Neural crest cell (in vitro differentiated cells): Measurements from ENCODE around the gene GTF2IRD1. TPM values are rescaled to one million over a fixed set of nuclear protein-coding genes. Genes with fewer than 3 reads are reported as not detected.
A peak's percentile ranks its signal among the peaks of the same experiment; 100 is the strongest.
"Not testable (repeated sequence)": the region's sequence is repeated elsewhere in the genome, so short reads cannot be mapped to it uniquely, and the experiment has no call there.

Experiments used
- DNase-seq: peaks from one replicate; pipeline ENCODE4 v3.0.0; 2021; ENCODE audit warnings: low read depth, mixed read lengths, low spot score
- H3K27ac Mint-ChIP-seq: one replicate; pipeline ENCODE4 v1.8.0; 2021; ENCODE audit warnings: mild to moderate bottlenecking, mixed read lengths; ENCODE audit not compliant: unreplicated experiment
- H3K27me3 Mint-ChIP-seq: 2 replicates; pipeline ENCODE4 v1.8.0; 2021; ENCODE audit warnings: low read depth, mild to moderate bottlenecking, mixed read lengths
- H3K36me3 Mint-ChIP-seq: 2 replicates; pipeline ENCODE4 v1.8.0; 2021; ENCODE audit warnings: low read depth, mild to moderate bottlenecking, mixed read lengths
- H3K4me1 Mint-ChIP-seq: 2 replicates; pipeline ENCODE4 v1.8.0; 2021; ENCODE audit warnings: mixed read lengths
- H3K4me3 Mint-ChIP-seq: one replicate; pipeline ENCODE4 v1.8.0; 2021; ENCODE audit warnings: mild to moderate bottlenecking, mixed read lengths
- H3K9me3 Mint-ChIP-seq: 2 replicates; pipeline ENCODE4 v1.8.0; 2021; ENCODE audit warnings: mixed read lengths
- total RNA-seq: library from RNA; stranded (reverse); gene quantifications from 2 replicates; pipeline ENCODE4 v1.2.1, GENCODE V29; 2021
- TF ChIP-seq, protein P1 (sequence below): fragments of 200-600 bp; sonication (generic); conservative IDR thresholded peaks from 2 replicates; pipeline ENCODE4 v1.5.0; 2021; ENCODE audit warnings: antibody characterized with exemption, mild to moderate bottlenecking

GTF2IRD1 gene
- total RNA-seq, 1 donor from 2014 or later: 50.1 TPM

DNA sequence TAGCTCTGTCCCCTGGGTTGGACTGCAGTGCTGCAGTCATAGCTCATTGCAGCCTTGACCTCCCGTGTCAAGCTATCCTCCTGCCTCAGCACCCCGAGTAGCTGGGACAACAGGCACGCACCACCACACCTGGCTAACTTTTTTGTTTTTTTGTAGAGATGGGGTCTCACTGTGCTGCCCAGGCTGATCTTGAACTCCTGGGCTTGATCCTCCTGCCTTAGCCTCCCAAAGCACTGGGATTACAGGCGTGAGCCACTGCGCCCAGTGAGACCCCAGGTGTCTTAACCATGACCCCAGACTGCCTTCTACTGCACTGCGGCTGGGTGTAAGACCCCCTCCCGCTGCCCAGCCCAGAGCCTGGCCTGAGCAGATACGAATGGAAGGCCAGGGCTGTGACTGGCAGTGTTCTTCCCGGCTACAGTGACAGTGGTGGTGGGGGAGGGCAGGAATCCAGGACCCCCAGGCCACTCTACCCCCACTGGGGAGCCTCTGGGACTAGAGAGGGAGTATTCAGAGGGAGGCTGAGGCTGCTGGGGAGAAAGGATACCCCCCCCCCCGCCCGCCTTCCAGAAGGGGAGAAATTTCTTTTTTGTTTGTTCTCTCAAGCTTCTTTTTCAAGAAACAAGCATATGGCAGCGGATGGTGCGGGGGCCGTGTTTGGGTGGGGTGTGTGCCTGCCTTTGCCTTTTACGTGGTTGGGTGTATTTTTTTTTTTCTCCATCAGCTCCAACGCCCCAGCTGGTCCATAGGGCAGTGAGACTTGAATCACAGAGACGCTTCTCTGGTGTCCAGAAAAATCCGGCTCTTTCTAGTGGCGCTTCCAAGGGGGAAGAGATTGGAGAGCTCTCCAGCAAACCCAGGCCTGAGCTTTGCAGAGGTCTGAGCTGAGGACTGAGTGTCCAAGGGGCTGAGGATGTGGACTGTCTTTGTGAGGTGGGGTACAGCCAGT lies 36.6 kb downstream of the GTF2IRD1 start:
- TF ChIP-seq, protein P1, sequence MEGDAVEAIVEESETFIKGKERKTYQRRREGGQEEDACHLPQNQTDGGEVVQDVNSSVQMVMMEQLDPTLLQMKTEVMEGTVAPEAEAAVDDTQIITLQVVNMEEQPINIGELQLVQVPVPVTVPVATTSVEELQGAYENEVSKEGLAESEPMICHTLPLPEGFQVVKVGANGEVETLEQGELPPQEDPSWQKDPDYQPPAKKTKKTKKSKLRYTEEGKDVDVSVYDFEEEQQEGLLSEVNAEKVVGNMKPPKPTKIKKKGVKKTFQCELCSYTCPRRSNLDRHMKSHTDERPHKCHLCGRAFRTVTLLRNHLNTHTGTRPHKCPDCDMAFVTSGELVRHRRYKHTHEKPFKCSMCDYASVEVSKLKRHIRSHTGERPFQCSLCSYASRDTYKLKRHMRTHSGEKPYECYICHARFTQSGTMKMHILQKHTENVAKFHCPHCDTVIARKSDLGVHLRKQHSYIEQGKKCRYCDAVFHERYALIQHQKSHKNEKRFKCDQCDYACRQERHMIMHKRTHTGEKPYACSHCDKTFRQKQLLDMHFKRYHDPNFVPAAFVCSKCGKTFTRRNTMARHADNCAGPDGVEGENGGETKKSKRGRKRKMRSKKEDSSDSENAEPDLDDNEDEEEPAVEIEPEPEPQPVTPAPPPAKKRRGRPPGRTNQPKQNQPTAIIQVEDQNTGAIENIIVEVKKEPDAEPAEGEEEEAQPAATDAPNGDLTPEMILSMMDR: no peak
- Mint-ChIP-seq H3K4me3 (no peak overlapping the region), H3K27me3 (no peaks in the 10 kb centered on the region), H3K36me3 (peaks cover 14% of the 10 kb centered on the region), H3K9me3 (peaks cover 2% of the 10 kb centered on the region), H3K27ac (no peak overlapping the region), H3K4me1 (peaks cover 5% of the 10 kb centered on the region)
- DNase-seq: no peak

DNA sequence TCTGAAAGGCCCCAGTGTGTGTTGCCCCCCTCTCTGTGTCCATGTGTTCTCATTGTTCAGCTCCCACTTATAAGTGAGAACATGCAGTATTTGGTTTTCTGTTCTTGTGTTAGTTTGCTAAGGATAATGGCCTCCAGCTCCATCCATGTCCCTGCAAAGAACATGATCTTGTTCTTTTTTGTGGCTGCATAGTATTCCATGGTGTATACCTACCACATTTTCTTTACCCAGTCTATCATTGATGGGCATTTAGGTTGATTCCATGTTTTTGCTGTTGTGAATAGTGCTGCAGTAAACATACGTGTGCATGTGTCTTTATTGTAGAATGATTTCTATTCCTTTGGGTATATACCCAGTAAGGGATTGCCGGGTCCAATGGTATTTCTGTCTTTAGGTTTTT lies 37.8 kb downstream of the GTF2IRD1 start:
- H3K27ac Mint-ChIP-seq: not testable (repeated sequence)

DNA sequence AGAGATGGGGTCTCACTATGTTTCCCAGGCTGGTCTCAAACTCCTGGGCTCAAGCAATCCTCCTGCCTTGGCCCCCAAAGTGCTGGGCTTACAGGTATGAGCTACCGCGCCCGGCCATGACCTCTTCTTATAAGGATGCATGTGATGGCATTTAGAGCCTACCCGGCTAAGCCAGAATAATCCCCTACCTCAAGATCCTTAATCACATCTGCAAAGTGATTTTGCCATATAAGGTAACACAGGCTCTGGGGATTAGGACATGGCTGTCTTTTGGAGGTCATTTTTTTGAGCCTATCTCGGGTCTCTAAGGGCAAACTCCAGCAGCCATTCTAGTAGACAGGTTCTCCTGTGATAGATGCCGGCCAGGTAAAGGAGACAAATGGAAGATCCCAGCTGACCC lies 39.6 kb downstream of the GTF2IRD1 start:
- Mint-ChIP-seq H3K36me3 (peaks cover 14% of the 10 kb centered on the region), H3K27me3 (no peaks in the 10 kb centered on the region), H3K27ac (no peak overlapping the region), H3K9me3 (peaks cover 2% of the 10 kb centered on the region), H3K4me3 (no peak overlapping the region), H3K4me1 (peaks cover 8% of the 10 kb centered on the region)
- no peak for DNase-seq
- TF ChIP-seq, protein P1: no peak

More for the DNA sequence above, 37.8 kb downstream of the GTF2IRD1 start:
- H3K4me3 Mint-ChIP-seq, H3K9me3 Mint-ChIP-seq, DNase-seq, H3K27me3 Mint-ChIP-seq, H3K4me1 Mint-ChIP-seq: not testable (repeated sequence)
- peaks cover 14% of the 10 kb centered on the region for H3K36me3 Mint-ChIP-seq

DNA sequence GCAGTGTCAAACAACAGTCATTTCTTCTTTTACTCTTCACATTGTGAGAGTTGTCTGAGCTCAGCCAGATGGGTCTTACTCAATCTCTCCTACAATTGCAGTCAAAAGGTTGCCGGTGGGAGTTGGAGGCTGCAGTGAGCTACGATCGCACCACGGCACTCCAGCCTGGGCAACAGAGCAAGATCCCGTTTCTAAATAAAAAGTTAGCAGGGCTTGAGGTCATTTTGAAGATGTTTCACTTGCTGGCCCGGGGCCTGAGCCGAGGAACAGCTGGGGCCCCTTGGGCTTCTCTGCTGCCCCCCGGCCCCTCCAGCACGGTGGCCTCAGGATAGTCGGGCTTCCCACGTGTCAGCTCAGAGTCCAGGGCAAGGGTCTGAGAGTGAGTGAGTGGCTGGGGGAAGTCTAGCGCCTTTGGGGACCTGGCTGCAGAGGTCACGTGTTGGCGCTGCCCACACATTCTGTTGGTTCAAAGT lies 40.4 kb downstream of the GTF2IRD1 start:
- peaks cover 2% of the 10 kb centered on the region for H3K9me3 Mint-ChIP-seq

DNA sequence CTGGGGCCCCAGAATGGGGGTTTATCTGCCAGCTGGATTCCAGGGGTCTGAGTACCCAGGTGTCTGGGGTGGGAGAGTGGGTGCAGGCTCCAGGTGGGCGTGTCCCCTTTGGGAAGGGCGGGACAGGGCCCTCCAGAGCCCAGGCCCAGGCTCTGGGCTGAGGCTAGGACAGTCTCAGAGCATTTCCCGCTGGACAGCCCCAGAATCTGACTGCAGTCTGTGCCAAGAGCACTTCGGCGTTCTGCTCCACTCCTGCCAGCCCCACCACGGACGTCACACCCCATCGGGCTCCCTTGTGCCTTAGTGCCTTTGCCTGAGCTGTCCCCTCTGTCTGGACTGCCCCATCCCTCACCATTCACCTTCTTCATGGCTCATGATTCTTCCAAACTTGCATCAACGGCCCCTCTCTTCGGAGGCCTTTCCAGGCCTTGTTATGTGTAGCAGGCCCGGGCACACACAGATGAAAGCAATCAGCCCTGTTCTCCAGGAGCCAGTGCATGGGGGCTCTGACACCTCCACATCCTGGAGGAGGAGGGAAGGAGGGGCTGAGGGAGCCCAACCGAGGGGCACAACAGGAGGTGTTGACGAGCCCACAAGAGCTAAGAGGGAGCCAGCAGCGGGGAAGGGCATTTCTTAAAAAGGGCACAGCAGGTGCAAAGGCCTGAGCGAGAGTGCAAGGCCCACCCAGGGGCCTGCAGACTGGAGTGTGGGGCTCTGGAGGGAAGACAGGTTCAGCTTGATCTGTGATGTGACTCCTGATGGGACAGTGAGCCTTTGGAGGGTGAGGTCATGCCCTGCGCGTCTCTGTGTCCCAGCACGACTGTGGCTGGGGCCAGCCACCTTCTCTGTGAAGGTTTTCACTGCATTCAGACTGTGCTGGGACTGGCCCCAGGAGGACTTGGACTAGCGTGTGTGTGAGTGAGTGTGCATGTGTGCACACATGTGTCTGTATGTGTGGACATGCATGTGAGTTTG lies 41.7 kb downstream of the GTF2IRD1 start:
- Mint-ChIP-seq H3K4me1 (peaks cover 8% of the 10 kb centered on the region), H3K27me3 (no peaks in the 10 kb centered on the region), H3K27ac (peak overlapping the region; percentile 71), H3K9me3 (peaks cover 2% of the 10 kb centered on the region), H3K36me3 (peaks cover 14% of the 10 kb centered on the region), H3K4me3 (no peak overlapping the region)
- DNase-seq: no peak
- TF ChIP-seq, protein P1: no peak

More for the DNA sequence above, 40.4 kb downstream of the GTF2IRD1 start:
- peaks cover 8% of the 10 kb centered on the region for H3K4me1 Mint-ChIP-seq
- H3K27ac Mint-ChIP-seq: no peak overlapping the region
- DNase-seq: no peak
- TF ChIP-seq, protein P1: no peak
- no peak overlapping the region for H3K4me3 Mint-ChIP-seq
- peaks cover 14% of the 10 kb centered on the region for H3K36me3 Mint-ChIP-seq
- H3K27me3 Mint-ChIP-seq: no peaks in the 10 kb centered on the region
